GM23338 (cell line): ENCODE measurements around the gene OR3A2.

ENCODE experiments used
- CREB1 ChIP-seq: fragments of 250-450 bp; sonication (Bioruptor Pico); IDR thresholded peaks from 2 replicates; pipeline ENCODE4 v1.5.0; 2020; ENCODE audit warnings: low read depth, mild to moderate bottlenecking, moderate library complexity
- EZH2 ChIP-seq: fragments of 200-600 bp; sonication (generic); IDR thresholded peaks from one replicate; pipeline ENCODE4 v1.8.0; 2017; ENCODE audit warnings: antibody characterized with exemption, mild to moderate bottlenecking, low read depth; ENCODE audit not compliant: unreplicated experiment
- EZH2phosphoT487 ChIP-seq: fragments of 200-600 bp; sonication (generic); IDR thresholded peaks from one replicate; pipeline ENCODE4 v1.8.1; 2018; ENCODE audit warnings: antibody characterized with exemption; ENCODE audit not compliant: unreplicated experiment
- POLR2AphosphoS5 ChIP-seq: IDR thresholded peaks from 2 replicates; pipeline ENCODE4 v1.6.1; 2016; ENCODE audit warnings: antibody characterized with exemption, low read depth
- ZNF331 ChIP-seq: fragments of 250-450 bp; sonication (Bioruptor Pico); IDR thresholded peaks from 2 replicates; pipeline ENCODE4 v1.5.0; 2020; ENCODE audit warnings: low read depth, mild to moderate bottlenecking, moderate library complexity
- TF ChIP-seq, protein P1 (sequence below), 2 experiments: fragments of 200-600 bp in 1 of 2; sonication (generic) in 1 of 2; conservative IDR thresholded peaks; 2 replicates each; pipeline versions ENCODE4 v1.5.1 to v1.6.1; 2016 to 2017; ENCODE audit warnings: antibody characterized with exemption in 2 of 2, low read depth in 2 of 2, mild to moderate bottlenecking in 2 of 2, moderate library complexity in 1 of 2
- TF ChIP-seq, protein P2 (sequence below): IDR thresholded peaks from 2 replicates; pipeline ENCODE4 v1.6.1; 2016; ENCODE audit warnings: antibody characterized with exemption
- TF ChIP-seq, protein P3 (sequence below): IDR thresholded peaks from one replicate; pipeline ENCODE4 v1.6.1; 2018; ENCODE audit warnings: antibody characterized with exemption; ENCODE audit not compliant: unreplicated experiment

DNA sequence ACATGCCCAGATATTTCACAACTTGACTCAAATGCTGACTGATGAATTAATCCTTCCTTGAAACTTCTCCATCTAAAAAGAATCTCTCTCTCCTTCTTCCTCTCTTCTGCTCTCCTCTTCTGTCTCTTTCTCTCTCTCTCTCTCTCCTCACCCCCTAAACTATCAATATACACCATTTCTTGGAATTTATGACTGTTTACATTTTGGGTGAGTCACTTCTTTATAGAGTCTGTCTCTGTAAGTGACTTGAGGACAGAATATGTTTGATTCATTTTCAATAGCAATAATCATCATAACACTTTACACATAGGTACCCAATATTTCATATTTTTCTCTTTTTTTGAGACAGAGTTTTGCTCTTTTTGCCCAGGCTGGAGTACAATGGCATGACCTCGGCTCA, 103.2 kb downstream of the OR3A2 start:
- TF ChIP-seq, protein P1, sequence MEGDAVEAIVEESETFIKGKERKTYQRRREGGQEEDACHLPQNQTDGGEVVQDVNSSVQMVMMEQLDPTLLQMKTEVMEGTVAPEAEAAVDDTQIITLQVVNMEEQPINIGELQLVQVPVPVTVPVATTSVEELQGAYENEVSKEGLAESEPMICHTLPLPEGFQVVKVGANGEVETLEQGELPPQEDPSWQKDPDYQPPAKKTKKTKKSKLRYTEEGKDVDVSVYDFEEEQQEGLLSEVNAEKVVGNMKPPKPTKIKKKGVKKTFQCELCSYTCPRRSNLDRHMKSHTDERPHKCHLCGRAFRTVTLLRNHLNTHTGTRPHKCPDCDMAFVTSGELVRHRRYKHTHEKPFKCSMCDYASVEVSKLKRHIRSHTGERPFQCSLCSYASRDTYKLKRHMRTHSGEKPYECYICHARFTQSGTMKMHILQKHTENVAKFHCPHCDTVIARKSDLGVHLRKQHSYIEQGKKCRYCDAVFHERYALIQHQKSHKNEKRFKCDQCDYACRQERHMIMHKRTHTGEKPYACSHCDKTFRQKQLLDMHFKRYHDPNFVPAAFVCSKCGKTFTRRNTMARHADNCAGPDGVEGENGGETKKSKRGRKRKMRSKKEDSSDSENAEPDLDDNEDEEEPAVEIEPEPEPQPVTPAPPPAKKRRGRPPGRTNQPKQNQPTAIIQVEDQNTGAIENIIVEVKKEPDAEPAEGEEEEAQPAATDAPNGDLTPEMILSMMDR (conservative IDR thresholded peaks at IDR 0.05; ENCODE audit: low read depth in 2 of 2), result no peak
- TF ChIP-seq EZH2, result no peak
- no peak for TF ChIP-seq CREB1 (CRISPR knock-in tag)
- TF ChIP-seq, protein P2, sequence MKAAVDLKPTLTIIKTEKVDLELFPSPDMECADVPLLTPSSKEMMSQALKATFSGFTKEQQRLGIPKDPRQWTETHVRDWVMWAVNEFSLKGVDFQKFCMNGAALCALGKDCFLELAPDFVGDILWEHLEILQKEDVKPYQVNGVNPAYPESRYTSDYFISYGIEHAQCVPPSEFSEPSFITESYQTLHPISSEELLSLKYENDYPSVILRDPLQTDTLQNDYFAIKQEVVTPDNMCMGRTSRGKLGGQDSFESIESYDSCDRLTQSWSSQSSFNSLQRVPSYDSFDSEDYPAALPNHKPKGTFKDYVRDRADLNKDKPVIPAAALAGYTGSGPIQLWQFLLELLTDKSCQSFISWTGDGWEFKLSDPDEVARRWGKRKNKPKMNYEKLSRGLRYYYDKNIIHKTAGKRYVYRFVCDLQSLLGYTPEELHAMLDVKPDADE, result no peak
- TF ChIP-seq, protein P3, sequence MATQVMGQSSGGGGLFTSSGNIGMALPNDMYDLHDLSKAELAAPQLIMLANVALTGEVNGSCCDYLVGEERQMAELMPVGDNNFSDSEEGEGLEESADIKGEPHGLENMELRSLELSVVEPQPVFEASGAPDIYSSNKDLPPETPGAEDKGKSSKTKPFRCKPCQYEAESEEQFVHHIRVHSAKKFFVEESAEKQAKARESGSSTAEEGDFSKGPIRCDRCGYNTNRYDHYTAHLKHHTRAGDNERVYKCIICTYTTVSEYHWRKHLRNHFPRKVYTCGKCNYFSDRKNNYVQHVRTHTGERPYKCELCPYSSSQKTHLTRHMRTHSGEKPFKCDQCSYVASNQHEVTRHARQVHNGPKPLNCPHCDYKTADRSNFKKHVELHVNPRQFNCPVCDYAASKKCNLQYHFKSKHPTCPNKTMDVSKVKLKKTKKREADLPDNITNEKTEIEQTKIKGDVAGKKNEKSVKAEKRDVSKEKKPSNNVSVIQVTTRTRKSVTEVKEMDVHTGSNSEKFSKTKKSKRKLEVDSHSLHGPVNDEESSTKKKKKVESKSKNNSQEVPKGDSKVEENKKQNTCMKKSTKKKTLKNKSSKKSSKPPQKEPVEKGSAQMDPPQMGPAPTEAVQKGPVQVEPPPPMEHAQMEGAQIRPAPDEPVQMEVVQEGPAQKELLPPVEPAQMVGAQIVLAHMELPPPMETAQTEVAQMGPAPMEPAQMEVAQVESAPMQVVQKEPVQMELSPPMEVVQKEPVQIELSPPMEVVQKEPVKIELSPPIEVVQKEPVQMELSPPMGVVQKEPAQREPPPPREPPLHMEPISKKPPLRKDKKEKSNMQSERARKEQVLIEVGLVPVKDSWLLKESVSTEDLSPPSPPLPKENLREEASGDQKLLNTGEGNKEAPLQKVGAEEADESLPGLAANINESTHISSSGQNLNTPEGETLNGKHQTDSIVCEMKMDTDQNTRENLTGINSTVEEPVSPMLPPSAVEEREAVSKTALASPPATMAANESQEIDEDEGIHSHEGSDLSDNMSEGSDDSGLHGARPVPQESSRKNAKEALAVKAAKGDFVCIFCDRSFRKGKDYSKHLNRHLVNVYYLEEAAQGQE, result no peak
- no peak for TF ChIP-seq EZH2phosphoT487
- TF ChIP-seq POLR2AphosphoS5, result no peak
- no peak for TF ChIP-seq ZNF331 (CRISPR knock-in tag)
